ENCODE measurements around the gene PDAP1. TPM values are rescaled to one million over a fixed set of nuclear protein-coding genes. Genes with fewer than 3 reads are reported as not detected.

PDAP1 gene
- total and polyA plus RNA-seq, 9 of the 15 experiments (the other 6 are each of a cell fraction or from before 2014, with no cell fraction given), result 10.2 to 315 (median 129) TPM

DNA sequence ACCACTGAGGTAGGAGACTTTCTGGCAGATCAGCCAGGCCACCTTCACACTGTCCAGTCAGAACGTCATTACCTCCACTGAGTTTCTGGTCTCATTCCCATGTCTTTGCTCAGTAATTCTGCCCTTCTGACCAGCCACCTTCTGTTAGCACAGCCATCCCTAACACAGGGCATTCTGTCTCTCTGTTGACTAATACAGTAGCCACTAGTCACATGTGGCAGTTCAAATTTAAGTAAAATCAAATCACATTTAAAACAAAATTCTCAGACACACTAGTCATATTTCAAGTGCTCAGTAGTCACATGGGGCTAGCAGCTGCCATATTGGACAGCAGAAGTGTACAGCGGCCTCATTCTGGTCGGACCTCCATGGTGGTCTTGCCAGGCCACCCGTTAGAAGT lies 37.7 kb upstream of the PDAP1 start:
- Histone ChIP-seq H3K4me3 (no peak overlapping the region), H3K79me2 (ENCODE audit: control insufficient read depth, insufficient read depth, low read length) (peaks cover 22% of the 10 kb centered on the region), H3K27me3 (ENCODE audit: control insufficient read depth in 2 of 2, insufficient read depth in 2 of 2, low read length in 2 of 2) (no peaks in the 10 kb centered on the region), H4K20me1 (replicated peaks; ENCODE audit: control insufficient read depth, insufficient read depth, low read length) (no peaks in the 10 kb centered on the region; the same call in 1 of the 2 replicates), H3K9me3 (replicated peaks; ENCODE audit: control insufficient read depth, insufficient read depth, low read depth, low read length) (0 out of 2 replicates have a peak, but pooled peaks cover 2% of the 10 kb centered on the region), H3K9me1 (ENCODE audit: control insufficient read depth, insufficient read depth, low read length) (no peaks in the 10 kb centered on the region), H3K4me2 (ENCODE audit: insufficient read depth, low read length) (no peak overlapping the region), H3K27ac (ENCODE audit: extremely low read depth, low read depth, low read length) (no peak overlapping the region), H2AFZ (ENCODE audit: low read depth, low read length) (no peak overlapping the region), H3K36me3 (ENCODE audit: control insufficient read depth, insufficient read depth, low read length) (peaks cover 92% of the 10 kb centered on the region), H3K4me1 (replicated peaks in 1 of 2; ENCODE audit: control insufficient read depth in 2 of 2, insufficient read depth in 2 of 2, low read length in 2 of 2) (peaks cover 6 to 9% of the 10 kb centered on the region in 2 experiments; a peak in 4 of 5 replicates), H3K9ac (ENCODE audit: insufficient read depth in 1 of 2, low read depth in 2 of 2, low read length in 2 of 2) (no peak overlapping the region)
- DNase-seq (ENCODE audit: extremely low read depth in 1 of 4, low spot score in 3 of 4), result no peak
- no peak for FAIRE-seq
- 80% methylated on average over 4 of the region's 4 CpGs for WGBS (ENCODE audit: insufficient coverage, low coverage, missing lambda C conversion rate)
- CTCF ChIA-PET (ENCODE audit: low intra/inter-chr PET ratio), result no interaction called here
- POLR2A ChIA-PET, result interaction anchor here (0.7 to 1.1 kb wide), 2 partner anchors 34 to 37 kb away, joined by 3 read pairs; partner anchors contain the start of gene BUD31
- TF ChIP-seq POLR3G (IDR thresholded peaks at IDR 0.05; ENCODE audit: extremely low read depth, insufficient read length, insufficient replicate concordance) (no peak), SNRNP70 (optimal IDR thresholded peaks at IDR 0.05; ENCODE audit: low read depth, low read length) (no peak), ATF2 (CRISPR knock-in tag; IDR thresholded peaks at IDR 0.05) (no peak), ZFP30 (CRISPR knock-in tag; IDR thresholded peaks at IDR 0.05; ENCODE audit: borderline replicate concordance) (no peak), MEF2A (IDR thresholded peaks at IDR 0.05; ENCODE audit: control insufficient read depth, low read depth, low read length) (no peak), ZNF699 (CRISPR knock-in tag; IDR thresholded peaks at IDR 0.05; ENCODE audit: insufficient replicate concordance) (no peak), ZNF311 (CRISPR knock-in tag; IDR thresholded peaks at IDR 0.05) (no peak), PTRF (tag; IDR thresholded peaks at IDR 0.05) (no peak), MAX (CRISPR knock-in tag; IDR thresholded peaks at IDR 0.05) (no peak), PHF8 (IDR thresholded peaks at IDR 0.05; ENCODE audit: borderline replicate concordance, low read length) (no peak), BRD9 (IDR thresholded peaks at IDR 0.05; ENCODE audit: low read depth, partially characterized antibody) (no peak), POU5F1 (IDR thresholded peaks at IDR 0.05; ENCODE audit: borderline replicate concordance, low read depth, low read length, partially characterized antibody) (no peak), RBM17 (IDR thresholded peaks at IDR 0.05; ENCODE audit: borderline replicate concordance, low read depth, low read length) (no peak)
- TF ChIP-seq, protein P1, sequence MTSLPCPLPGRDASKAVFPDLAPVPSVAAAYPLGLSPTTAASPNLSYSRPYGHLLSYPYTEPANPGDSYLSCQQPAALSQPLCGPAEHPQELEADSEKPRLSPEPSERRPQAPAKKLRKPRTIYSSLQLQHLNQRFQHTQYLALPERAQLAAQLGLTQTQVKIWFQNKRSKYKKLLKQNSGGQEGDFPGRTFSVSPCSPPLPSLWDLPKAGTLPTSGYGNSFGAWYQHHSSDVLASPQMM (CRISPR knock-in tag; IDR thresholded peaks at IDR 0.05), result no peak
- in situ Hi-C loops (cut with MboI) (no loop called here), intact Hi-C loops (cut with micrococcal nuclease) (no loop called here)
- BruUV-seq (replicated peaks), result no TSS peak
- ATAC-seq, result no peak

Data from K562 (cell line).